IMR-90 (cell line): ENCODE measurements around the gene TGFB2. TPM values are rescaled to one million over a fixed set of nuclear protein-coding genes. Genes with fewer than 3 reads are reported as not detected.
A peak's percentile ranks its signal among the peaks of the same experiment; 100 is the strongest.

Experiments used
- ATAC-seq: fragments of 200-7000 bp; cut with Tn5 transposase; 2 replicates; pipeline ENCODE4 v1.9.1; 2020; ENCODE audit warnings: low read depth, mild to moderate bottlenecking, moderate library complexity
- BruUV-seq: library from RNA; stranded (reverse); fragments of 400-500 nt; replicated peaks from 2 replicates; lab custom pipeline; 2021; lab: Mats Ljungman, UMichigan
- CTCF ChIA-PET: fragments of 300-600 bp; formaldehyde crosslinking; extraction: SDS; loops from one replicate; lab custom pipeline; 2021; ENCODE audit warnings: antibody characterized with exemption; lab: Yijun Ruan, JAX
- POLR2A ChIA-PET: fragments of 300-600 bp; sonication (Branson Sonifier 250); formaldehyde crosslinking; loops from one replicate; lab custom pipeline; 2022; ENCODE audit warnings: antibody characterized with exemption; ENCODE audit not compliant: unreplicated experiment; lab: Charles Lee
- DNase-seq: peaks from one replicate; pipeline ENCODE4 v3.0.0; 2013
- H2AFZ ChIP-seq: replicated peaks from 2 replicates; pipeline ENCODE3; 2013; ENCODE audit warnings: low read length, mild to moderate bottlenecking; ENCODE audit not compliant: poor library complexity
- H2AK5ac ChIP-seq: 2 replicates; pipeline ENCODE4 v1.6.1; 2013; ENCODE audit warnings: low read depth, low read length, inconsistent platforms
- H2AK9ac ChIP-seq: replicated peaks from 2 replicates; pipeline ENCODE3; 2013; ENCODE audit warnings: mild to moderate bottlenecking, low read depth, low read length, moderate library complexity; ENCODE audit not compliant: poor library complexity
- H2BK120ac ChIP-seq: 2 replicates; pipeline ENCODE4 v1.6.1; 2013; ENCODE audit warnings: low read depth, low read length, inconsistent platforms
- H2BK15ac ChIP-seq: 3 replicates; pipeline ENCODE4 v1.6.1; 2013; ENCODE audit warnings: low read depth, low read length, inconsistent platforms
- H2BK20ac ChIP-seq: 2 replicates; pipeline ENCODE4 v1.6.1; 2013; ENCODE audit warnings: low read depth, mild to moderate bottlenecking, inconsistent platforms, low read length, moderate library complexity
- H2BK5ac ChIP-seq: 2 replicates; pipeline ENCODE4 v1.6.1; 2013; ENCODE audit warnings: mild to moderate bottlenecking, low read depth, low read length, inconsistent platforms; ENCODE audit not compliant: poor library complexity, severe bottlenecking
- H3K14ac ChIP-seq: replicated peaks from 2 replicates; pipeline ENCODE4 v1.6.1; 2013; ENCODE audit warnings: low read depth, low read length, inconsistent platforms
- H3K18ac ChIP-seq: 2 replicates; pipeline ENCODE4 v1.6.1; 2013; ENCODE audit warnings: low read depth, low read length, control low read depth
- H3K23ac ChIP-seq: 2 replicates; pipeline ENCODE4 v1.6.1; 2013; ENCODE audit warnings: low read depth, low read length, inconsistent platforms
- H3K27ac ChIP-seq: 2 replicates; pipeline ENCODE4 v1.5.1; 2013; ENCODE audit warnings: mild to moderate bottlenecking, control low read depth, low read length; ENCODE audit not compliant: insufficient read depth
- H3K27me3 ChIP-seq: 2 replicates; pipeline ENCODE4 v1.6.1; 2013; ENCODE audit warnings: low read length; ENCODE audit not compliant: control insufficient read depth, insufficient read depth
- H3K36me3 ChIP-seq: 2 replicates; pipeline ENCODE4 v1.6.1; 2013; ENCODE audit warnings: low read length, mixed read lengths; ENCODE audit not compliant: control insufficient read depth, insufficient read depth
- H3K4ac ChIP-seq: 2 replicates; pipeline ENCODE4 v1.6.1; 2013; ENCODE audit warnings: low read depth, low read length, inconsistent platforms
- H3K4me1 ChIP-seq: 2 replicates; pipeline ENCODE4 v1.6.1; 2013; ENCODE audit warnings: low read length, mixed read lengths; ENCODE audit not compliant: control insufficient read depth, insufficient read depth
- H3K4me2 ChIP-seq: 2 replicates; pipeline ENCODE4 v1.6.1; 2013; ENCODE audit warnings: low read depth, mild to moderate bottlenecking, control low read depth, low read length, moderate library complexity
- H3K4me3 ChIP-seq: 2 replicates; pipeline ENCODE4 v1.5.1; 2013; ENCODE audit warnings: low read depth, mild to moderate bottlenecking, control low read depth, low read length, moderate library complexity; ENCODE audit not compliant: insufficient read depth
- H3K56ac ChIP-seq: 2 replicates; pipeline ENCODE4 v1.6.1; 2013; ENCODE audit warnings: low read length, inconsistent platforms; ENCODE audit not compliant: insufficient read depth; ENCODE audit errors: extremely low read depth
- H3K79me1 ChIP-seq, 2 experiments: 2 replicates each; pipeline ENCODE4 v1.6.1; 2013; ENCODE audit warnings: low read length in 2 of 2, inconsistent platforms in 1 of 2, low read depth in 1 of 2
- H3K9ac ChIP-seq: 2 replicates; pipeline ENCODE4 v1.6.1; 2013; ENCODE audit warnings: low read depth, low read length, control low read depth
- H3K9me1 ChIP-seq: 2 replicates; pipeline ENCODE4 v1.6.1; 2013; ENCODE audit warnings: low read length, inconsistent platforms; ENCODE audit not compliant: insufficient read depth
- H3K9me3 ChIP-seq: 2 replicates; pipeline ENCODE4 v1.6.1; 2013; ENCODE audit warnings: low read length; ENCODE audit not compliant: control insufficient read depth, insufficient read depth
- H4K20me1 ChIP-seq: 2 replicates; pipeline ENCODE4 v1.6.1; 2013; ENCODE audit warnings: low read length, inconsistent platforms; ENCODE audit not compliant: insufficient read depth
- H4K5ac ChIP-seq: 2 replicates; pipeline ENCODE4 v1.6.1; 2013; ENCODE audit warnings: mild to moderate bottlenecking, low read depth, low read length, control low read depth
- H4K8ac ChIP-seq, 2 experiments: 2 replicates each; pipeline ENCODE4 v1.6.1; 2013; ENCODE audit warnings: low read depth in 2 of 2, low read length in 2 of 2, control low read depth in 1 of 2, inconsistent platforms in 1 of 2
- H4K91ac ChIP-seq: 2 replicates; pipeline ENCODE4 v1.6.1; 2013; ENCODE audit warnings: low read depth, low read length, inconsistent platforms; ENCODE audit not compliant: insufficient read depth
- MAZ ChIP-seq: IDR thresholded peaks from 2 replicates; pipeline ENCODE4 v1.6.1; 2012; ENCODE audit warnings: low read depth, mild to moderate bottlenecking, low read length, improper control_type of control experiment, moderate library complexity, borderline replicate concordance
- RAD21 ChIP-seq: IDR thresholded peaks from 2 replicates; pipeline ENCODE4 v1.6.1; 2012; ENCODE audit warnings: low read length, improper control_type of control experiment
- SMC3 ChIP-seq: fragments of 150-350 bp; IDR thresholded peaks from 2 replicates; pipeline ENCODE4 v1.6.1; 2016; ENCODE audit warnings: low read depth, mild to moderate bottlenecking, antibody characterized with exemption, low read length, moderate library complexity
- WGBS, 2 experiments: methylation state at CpG; one replicate each; pipeline versions ENCODE4 v1.1.5 to v1.1.7; 2013; ENCODE audit warnings: missing lambda C conversion rate in 2 of 2; ENCODE audit not compliant: insufficient read length in 1 of 2; ENCODE audit errors: extremely low coverage in 2 of 2; 5-methylcytosine and 5-hydroxymethylcytosine counted together
- dilution Hi-C: fragments of 300-500 bp; cut with HindIII; formaldehyde crosslinking; loops from one replicate; pipeline ENCODE4 v1.14.3; 2018; ENCODE audit warnings: low sequenced_read_pairs; ENCODE audit not compliant: unreplicated experiment
- in situ Hi-C: fragments of 300-500 bp; cut with MboI; formaldehyde crosslinking; loops from 3 replicates; pipeline ENCODE4 v1.14.3; 2019; ENCODE audit warnings: low sequenced_read_pairs, inconsistent platforms, mixed read lengths
- intact Hi-C: fragments of 100-400 bp; cut with micrococcal nuclease; formaldehyde crosslinking; loops from 2 replicates; pipeline ENCODE4 v1.10.0; 2022
- polyA plus RNA-seq, 3 experiments: library from polyadenylated mRNA; depleted of rRNA; stranded (reverse); fragments of >200 nt; gene quantifications; 2 replicates each; pipeline ENCODE4 v1.2.3, GENCODE V29; 2012; ENCODE audit warnings: low replicate concordance in 1 of 3
- total RNA-seq: library from RNA; depleted of rRNA; stranded (reverse); fragments of >200 nt; gene quantifications from 2 replicates; pipeline ENCODE4 v1.2.3, GENCODE V29; 2012
- TF ChIP-seq, protein P1 (sequence below): conservative IDR thresholded peaks from 2 replicates; pipeline ENCODE4 v1.5.1; 2012; ENCODE audit warnings: mild to moderate bottlenecking, low read depth, low read length, improper control_type of control experiment
- TF ChIP-seq, protein P2 (sequence below): fragments of 150-350 bp; IDR thresholded peaks from 2 replicates; pipeline ENCODE4 v1.6.1; 2016; ENCODE audit warnings: low read depth, mild to moderate bottlenecking, low read length, moderate library complexity, borderline replicate concordance
- TF ChIP-seq, protein P3 (sequence below): fragments of 150-350 bp; IDR thresholded peaks from 2 replicates; pipeline ENCODE4 v1.6.1; 2017; ENCODE audit warnings: mild to moderate bottlenecking, antibody characterized with exemption, low read length, low read depth

TGFB2 gene
- total and polyA plus RNA-seq, 2 of the 4 experiments (the other 2 are of a cell fraction): 3.7 to 3.8 TPM

DNA sequence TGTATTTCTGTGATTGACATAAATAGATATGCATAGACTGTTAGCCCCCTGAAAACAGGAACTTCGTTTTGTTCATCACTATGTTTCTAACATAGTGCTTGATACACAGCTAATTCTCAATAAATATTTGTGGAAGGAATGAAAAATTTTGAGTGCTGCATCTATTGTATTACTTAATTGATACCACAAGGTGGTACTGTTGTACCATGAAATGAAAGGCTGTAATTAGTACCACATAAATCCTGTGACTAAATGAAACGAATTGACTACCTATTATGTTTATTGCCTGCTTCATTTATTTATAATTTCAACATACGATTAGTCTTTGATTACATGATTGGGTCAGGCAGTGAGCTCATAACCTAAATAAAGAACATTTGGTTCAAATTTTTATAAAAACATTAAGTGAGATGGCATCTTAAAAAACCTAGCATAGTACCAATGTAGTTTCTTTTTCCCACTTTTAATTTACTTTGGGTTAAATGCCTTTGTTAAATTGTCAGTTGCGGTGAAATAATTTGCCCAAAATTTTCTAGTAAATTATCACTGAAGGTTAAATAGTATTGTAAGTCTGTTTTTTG is 15.0 kb upstream of the TGFB2 start:
- H3K27ac ChIP-seq: no peak overlapping the region
- ChIA-PET CTCF (interaction anchor here (0.6 to 1.8 kb wide), 6 partner anchors 18 to 1483 kb away, joined by 3 to 6 read pairs (median 4); no protein-coding TSS in a partner anchor), POLR2A (no interaction called here)
- no peak overlapping the region for H2AK9ac ChIP-seq
- DNase-seq (peak; percentile 61), ATAC-seq (peak; percentile 74)
- H3K14ac ChIP-seq: no peak overlapping the region
- TF ChIP-seq, protein P1, sequence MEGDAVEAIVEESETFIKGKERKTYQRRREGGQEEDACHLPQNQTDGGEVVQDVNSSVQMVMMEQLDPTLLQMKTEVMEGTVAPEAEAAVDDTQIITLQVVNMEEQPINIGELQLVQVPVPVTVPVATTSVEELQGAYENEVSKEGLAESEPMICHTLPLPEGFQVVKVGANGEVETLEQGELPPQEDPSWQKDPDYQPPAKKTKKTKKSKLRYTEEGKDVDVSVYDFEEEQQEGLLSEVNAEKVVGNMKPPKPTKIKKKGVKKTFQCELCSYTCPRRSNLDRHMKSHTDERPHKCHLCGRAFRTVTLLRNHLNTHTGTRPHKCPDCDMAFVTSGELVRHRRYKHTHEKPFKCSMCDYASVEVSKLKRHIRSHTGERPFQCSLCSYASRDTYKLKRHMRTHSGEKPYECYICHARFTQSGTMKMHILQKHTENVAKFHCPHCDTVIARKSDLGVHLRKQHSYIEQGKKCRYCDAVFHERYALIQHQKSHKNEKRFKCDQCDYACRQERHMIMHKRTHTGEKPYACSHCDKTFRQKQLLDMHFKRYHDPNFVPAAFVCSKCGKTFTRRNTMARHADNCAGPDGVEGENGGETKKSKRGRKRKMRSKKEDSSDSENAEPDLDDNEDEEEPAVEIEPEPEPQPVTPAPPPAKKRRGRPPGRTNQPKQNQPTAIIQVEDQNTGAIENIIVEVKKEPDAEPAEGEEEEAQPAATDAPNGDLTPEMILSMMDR: peak; percentile 78
- TF ChIP-seq SMC3 (peak; percentile 81), MAZ (no peak), RAD21 (peak; percentile 92)
- TF ChIP-seq, protein P2, sequence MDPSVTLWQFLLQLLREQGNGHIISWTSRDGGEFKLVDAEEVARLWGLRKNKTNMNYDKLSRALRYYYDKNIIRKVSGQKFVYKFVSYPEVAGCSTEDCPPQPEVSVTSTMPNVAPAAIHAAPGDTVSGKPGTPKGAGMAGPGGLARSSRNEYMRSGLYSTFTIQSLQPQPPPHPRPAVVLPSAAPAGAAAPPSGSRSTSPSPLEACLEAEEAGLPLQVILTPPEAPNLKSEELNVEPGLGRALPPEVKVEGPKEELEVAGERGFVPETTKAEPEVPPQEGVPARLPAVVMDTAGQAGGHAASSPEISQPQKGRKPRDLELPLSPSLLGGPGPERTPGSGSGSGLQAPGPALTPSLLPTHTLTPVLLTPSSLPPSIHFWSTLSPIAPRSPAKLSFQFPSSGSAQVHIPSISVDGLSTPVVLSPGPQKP: no peak
- TF ChIP-seq, protein P3, sequence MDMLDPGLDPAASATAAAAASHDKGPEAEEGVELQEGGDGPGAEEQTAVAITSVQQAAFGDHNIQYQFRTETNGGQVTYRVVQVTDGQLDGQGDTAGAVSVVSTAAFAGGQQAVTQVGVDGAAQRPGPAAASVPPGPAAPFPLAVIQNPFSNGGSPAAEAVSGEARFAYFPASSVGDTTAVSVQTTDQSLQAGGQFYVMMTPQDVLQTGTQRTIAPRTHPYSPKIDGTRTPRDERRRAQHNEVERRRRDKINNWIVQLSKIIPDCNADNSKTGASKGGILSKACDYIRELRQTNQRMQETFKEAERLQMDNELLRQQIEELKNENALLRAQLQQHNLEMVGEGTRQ: no peak
- no peak overlapping the region for H4K5ac ChIP-seq
- intact Hi-C loops (loop anchor here (1.0 to 10.0 kb wide), 7 partner anchors 737 to 1482 kb away; no protein-coding TSS in a partner anchor), in situ Hi-C loops (no loop called here), dilution Hi-C loops (no loop called here)
- no peak overlapping the region for H4K8ac ChIP-seq
- H3K4me1 ChIP-seq: peaks cover 2% of the 10 kb centered on the region; the same call in 1 of the 2 replicates
- peaks cover 3% of the 10 kb centered on the region; the same call in 1 of the 2 replicates for H3K9me1 ChIP-seq
- no TSS peak for BruUV-seq
- no peak overlapping the region for H4K91ac ChIP-seq
- no peak overlapping the region for H3K4me3 ChIP-seq
- H3K18ac ChIP-seq: no peak overlapping the region
- H3K79me1 ChIP-seq: no peaks in the 10 kb centered on the region
- no peak overlapping the region for H3K4ac ChIP-seq
- no peak overlapping the region for H2AFZ ChIP-seq
- H2BK5ac ChIP-seq: no peak overlapping the region
- no peaks in the 10 kb centered on the region for H3K9me3 ChIP-seq
- H4K20me1 ChIP-seq: no peaks in the 10 kb centered on the region
- no peaks in the 10 kb centered on the region for H3K27me3 ChIP-seq
- no peak overlapping the region for H2AK5ac ChIP-seq
- no peak overlapping the region for H3K4me2 ChIP-seq
- H2BK15ac ChIP-seq: no peak overlapping the region
- no peak overlapping the region for H3K9ac ChIP-seq
- H2BK20ac ChIP-seq: no peak overlapping the region
- no peak overlapping the region for H3K56ac ChIP-seq
- no peak overlapping the region for H3K23ac ChIP-seq
- H2BK120ac ChIP-seq: no peak overlapping the region
- H3K36me3 ChIP-seq: no peaks in the 10 kb centered on the region
- WGBS, 2 experiments: no CpG with 5 or more reads among the region's 4 CpGs
